ENCODE data around the gene PCDHA12. TPM values are rescaled to one million over a fixed set of nuclear protein-coding genes. Genes with fewer than 3 reads are reported as not detected.
"Not testable (repeated sequence)": the region's sequence is repeated elsewhere in the genome, so short reads cannot be mapped to it uniquely, and the experiment has no call there.

The PCDHA12 gene
- under 1 TPM in 3 of 4 donors, not detected in 1; 0.04 to 0.39 (median 0.25) TPM for total RNA-seq

- DNase-seq (ENCODE audit: low spot score in 2 of 2) = no peak
- TF ChIP-seq CTCF (IDR thresholded peaks at IDR 0.05) (no peak), POLR2A (IDR thresholded peaks at IDR 0.05) (no peak)
- no peak within 1 kb of the TSS for H3K4me3 ChIP-seq (ENCODE audit: low read depth, poor library complexity, severe bottlenecking)
- 19 to 20% methylated on average over 37 to 41 of the region's 47 CpGs for WGBS, 2 donors
- intact Hi-C loops (cut with DNase I; ENCODE audit: low total_unique reads) = no loop called here
These were observed at the start of gene PCDHA12 for GRCh38 chr5:140875085-140876065. Gene PCDHA12, plus strand, starts transcription at chr5:140875308. Its CDS starts 165 bp downstream, at chr5:140875473.

GRCh38 chr5:140827704-140828361 is 47.3 kb upstream of the PCDHA12 start, which contains the start of gene PCDHA6:
Gene PCDHA6, plus strand, starts transcription at chr5:140827960. Its CDS starts 132 bp downstream, at chr5:140828092.
- TF ChIP-seq POLR2A (IDR thresholded peaks at IDR 0.05) (no peak), CTCF (IDR thresholded peaks at IDR 0.05) (no peak)
- intact Hi-C loops (cut with DNase I; ENCODE audit: low total_unique reads) = no loop called here
- no peak within 1 kb of the TSS for H3K4me3 ChIP-seq (ENCODE audit: low read depth, poor library complexity, severe bottlenecking)
- no peak for DNase-seq (ENCODE audit: low spot score in 2 of 2)
- 20 to 22% methylated on average over 27 of the region's 27 CpGs for WGBS, 2 donors

- H3K4me3 ChIP-seq (ENCODE audit: low read depth, poor library complexity, severe bottlenecking) = no peak overlapping the region
- DNase-seq (ENCODE audit: low spot score in 2 of 2) = no peak
- no peak for TF ChIP-seq POLR2A (IDR thresholded peaks at IDR 0.05)
- no peak for TF ChIP-seq CTCF (IDR thresholded peaks at IDR 0.05)
- intact Hi-C loops (cut with DNase I; ENCODE audit: low total_unique reads) = no loop called here
- WGBS, 2 donors = 27 to 29% methylated on average over 18 of the region's 18 CpGs
These were observed 46.8 kb upstream of the PCDHA12 start for GRCh38 chr5:140828362-140828737.

- intact Hi-C loops (cut with DNase I; ENCODE audit: low total_unique reads); H3K4me3 ChIP-seq (ENCODE audit: low read depth, poor library complexity, severe bottlenecking); DNase-seq (ENCODE audit: low spot score in 2 of 2): not testable (repeated sequence)
- WGBS, 2 donors = 49 to 53% methylated on average over 55 to 77 of the region's 106 CpGs
These were observed 45.3 kb upstream of the PCDHA12 start for GRCh38 chr5:140829511-140830501.

GRCh38 chr5:140833993-140834392 is 41.1 kb upstream of the PCDHA12 start, which contains the start of gene PCDHA7:
Gene PCDHA7, plus strand, starts transcription at chr5:140834269. Its CDS starts 115 bp downstream, at chr5:140834384.
- H3K4me3 ChIP-seq (ENCODE audit: low read depth, poor library complexity, severe bottlenecking) = no peak within 1 kb of the TSS

GRCh38 chr5:140834439-140835008 is 40.6 kb upstream of the PCDHA12 start:
- DNase-seq (ENCODE audit: low spot score in 2 of 2); intact Hi-C loops (cut with DNase I; ENCODE audit: low total_unique reads); H3K4me3 ChIP-seq (ENCODE audit: low read depth, poor library complexity, severe bottlenecking): not testable (repeated sequence)
- WGBS, 2 donors = 26 to 31% methylated on average over 26 to 28 of the region's 38 CpGs

More at GRCh38 chr5:140833993-140834392, 41.1 kb upstream of the PCDHA12 start, which contains the start of gene PCDHA7:
- no peak for DNase-seq (ENCODE audit: low spot score in 2 of 2)
- TF ChIP-seq CTCF (IDR thresholded peaks at IDR 0.05) = no peak
- no peak for TF ChIP-seq POLR2A (IDR thresholded peaks at IDR 0.05)
- intact Hi-C loops (cut with DNase I; ENCODE audit: low total_unique reads) = no loop called here
- 11 to 19% methylated on average over 8 of the region's 8 CpGs for WGBS, 2 donors
